Stomach (tissue), 9 donors: ENCODE data around the gene JPH2. TPM values are rescaled to one million over a fixed set of nuclear protein-coding genes. Genes with fewer than 3 reads are reported as not detected.

ENCODE experiments used
- DNase-seq, 2 donors: peaks; one replicate each; pipeline versions ENCODE4 v3.0.0 to v3.0.0-alpha.2; 2013 to 2019
- H3K27ac ChIP-seq, 5 donors: fragments of 200-600 bp in 4 of 5; sonication (generic) in 4 of 5; one replicate each; pipeline ENCODE4 v1.5.1; 2013 to 2019; ENCODE audit warnings: mild to moderate bottlenecking in 1 of 5, moderate library complexity in 1 of 5
- H3K27me3 ChIP-seq, 3 donors: fragments of 200-600 bp; sonication (generic); one replicate each; pipeline ENCODE4 v1.5.1; 2017 to 2019; ENCODE audit warnings: mixed run types in 1 of 3
- H3K36me3 ChIP-seq, 4 donors: fragments of 200-600 bp; sonication (generic); 1 replicate in 3 of 4; 2 replicates in 1 of 4; pipeline ENCODE4 v1.5.1; 2016 to 2019
- H3K4me1 ChIP-seq, 4 donors: fragments of 200-600 bp; sonication (generic); one replicate each; pipeline ENCODE4 v1.5.1; 2016 to 2019
- H3K4me3 ChIP-seq, 4 donors: fragments of 200-600 bp; sonication (generic) in 3 of 4; one replicate each; pipeline ENCODE4 v1.5.1; 2016 to 2019; ENCODE audit warnings: mild to moderate bottlenecking in 1 of 4
- H3K9me3 ChIP-seq, 4 donors: fragments of 200-600 bp; sonication (generic); one replicate each; pipeline ENCODE4 v1.5.1; 2016 to 2019
- CTCF ChIP-seq, 7 experiments: fragments of 450-650 bp in 4 of 7; fragments of 200-600 bp in 3 of 7; sonication (generic) in 3 of 7; IDR thresholded peaks; one replicate each; pipeline ENCODE4 v1.5.1; 2016 to 2019; ENCODE audit warnings: antibody characterized with exemption in 7 of 7, control low read depth in 2 of 7, mild to moderate bottlenecking in 1 of 7
- EP300 ChIP-seq: sonication (generic); formaldehyde crosslinking; IDR thresholded peaks from one replicate; pipeline ENCODE4 v1.6.1; 2017; ENCODE audit warnings: antibody characterized with exemption
- POLR2A ChIP-seq, 4 donors: fragments of 450-650 bp; IDR thresholded peaks; one replicate each; pipeline ENCODE4 v1.6.1; 2016; ENCODE audit warnings: antibody characterized with exemption in 4 of 4, control low read depth in 2 of 4, mild to moderate bottlenecking in 1 of 4, moderate library complexity in 1 of 4
- POLR2AphosphoS5 ChIP-seq, 3 donors: sonication (generic); formaldehyde crosslinking; IDR thresholded peaks; one replicate each; pipeline ENCODE4 v1.6.1; 2016; ENCODE audit warnings: antibody characterized with exemption in 3 of 3
- WGBS, 5 donors: extraction: QIAGEN DNeasy Blood & Tissue Kit in 3 of 5; methylation state at CpG; one replicate each; pipeline versions ENCODE4 v1.1.5 to v1.1.7; 2013 to 2018; 5-methylcytosine and 5-hydroxymethylcytosine counted together
- intact Hi-C: fragments of 100-400 bp; cut with DNase I; formaldehyde crosslinking; loops from one replicate; pipeline ENCODE4 v1.15.1; 2023; ENCODE audit warnings: low total_unique reads
- polyA plus RNA-seq, 3 donors: library from polyadenylated mRNA; stranded (reverse); fragments of 200-250 nt; gene quantifications; one replicate each; pipeline ENCODE4 v1.2.3, GENCODE V29; 2013
- total RNA-seq, 5 donors: library from RNA; depleted of rRNA; stranded (reverse); fragments of >200 nt; gene quantifications; one replicate each; pipeline versions ENCODE4 v1.1.0 to v1.2.3, GENCODE V29; 2014 to 2016
- donor health status: healthy with polysubstance abuse.
- donor health status: Bipolar disorder and iron deficiency.
- donor health status: healthy.

Gene JPH2
- total and polyA plus RNA-seq, 8 donors: 0.15 to 51.9 (median 10.9) TPM

GRCh38 chr20:44187772-44188709 is 1.1 kb upstream of the JPH2 start:
- DNase-seq: peak in 1 of 2 donors; percentile 41
- Histone ChIP-seq H3K4me3 (peak overlapping the region; percentile 20 to 51 (median 46)), H3K9me3 (no peaks in the 10 kb centered on the region), H3K27me3 (peaks cover 0 to 20% (median 14%) of the 10 kb centered on the region in 3 donors), H3K36me3 (no peaks in the 10 kb centered on the region), H3K27ac (peak overlapping the region; percentile 35 to 91 (median 80)), H3K4me1 (peaks cover 6 to 38% (median 24%) of the 10 kb centered on the region in 4 donors)
- 33 to 67% (median 56%) methylated on average over 8 of the region's 8 CpGs for WGBS, 5 donors
- TF ChIP-seq EP300 (no peak), POLR2A (IDR thresholded peaks at IDR 0.05) (no peak), CTCF (IDR thresholded peaks at IDR 0.05) (no peak), POLR2AphosphoS5 (IDR thresholded peaks at IDR 0.05) (no peak)
- intact Hi-C loops: no loop called here

GRCh38 chr20:44186674-44187053 is 324 bp downstream of the JPH2 start:
- Histone ChIP-seq H3K4me1 (peaks cover 6 to 44% (median 26%) of the 10 kb centered on the region in 4 donors), H3K9me3 (no peaks in the 10 kb centered on the region), H3K27me3 (peaks cover 0 to 20% (median 14%) of the 10 kb centered on the region in 3 donors), H3K27ac (peak overlapping the region in 4 of 5 donors; percentile 78 to 91 (median 80)), H3K36me3 (no peaks in the 10 kb centered on the region), H3K4me3 (peak overlapping the region; percentile 44 to 55 (median 50))
- intact Hi-C loops: no loop called here
- WGBS, 5 donors: 14 to 30% (median 21%) methylated on average over 8 to 14 of the region's 14 CpGs
- no peak for DNase-seq
- no peak for TF ChIP-seq POLR2AphosphoS5 (IDR thresholded peaks at IDR 0.05)
- no peak for TF ChIP-seq POLR2A (IDR thresholded peaks at IDR 0.05)
- TF ChIP-seq CTCF (IDR thresholded peaks at IDR 0.05): no peak
- no peak for TF ChIP-seq EP300

GRCh38 chr20:44186201-44186600 is 787 bp downstream of the JPH2 start:
- H3K4me3 ChIP-seq: peak overlapping the region; percentile 44 to 55 (median 50)
- H3K9me3 ChIP-seq: no peaks in the 10 kb centered on the region
- H3K4me1 ChIP-seq: peaks cover 6 to 47% (median 27%) of the 10 kb centered on the region in 4 donors
- no peak for DNase-seq
- no peaks in the 10 kb centered on the region for H3K36me3 ChIP-seq
- 79 to 88% (median 85%) methylated on average over 13 to 14 of the region's 14 CpGs for WGBS, 5 donors
- H3K27me3 ChIP-seq: peaks cover 0 to 20% (median 14%) of the 10 kb centered on the region in 3 donors
- TF ChIP-seq POLR2A (IDR thresholded peaks at IDR 0.05) (no peak), POLR2AphosphoS5 (IDR thresholded peaks at IDR 0.05) (no peak), EP300 (no peak), CTCF (IDR thresholded peaks at IDR 0.05) (no peak)
- H3K27ac ChIP-seq: peak overlapping the region in 4 of 5 donors; percentile 78 to 91 (median 80)
- intact Hi-C loops: no loop called here

GRCh38 chr20:44185574-44185973 is 1.4 kb downstream of the JPH2 start:
- no peaks in the 10 kb centered on the region for H3K9me3 ChIP-seq
- 77 to 95% (median 92%) methylated on average over 4 of the region's 4 CpGs for WGBS, 5 donors
- H3K27me3 ChIP-seq: peaks cover 0 to 25% (median 14%) of the 10 kb centered on the region in 3 donors
- H3K27ac ChIP-seq: peak overlapping the region in 3 of 5 donors; percentile 80 to 91 (median 80)
- peaks cover 6 to 47% (median 27%) of the 10 kb centered on the region in 4 donors for H3K4me1 ChIP-seq
- no peaks in the 10 kb centered on the region for H3K36me3 ChIP-seq
- TF ChIP-seq POLR2AphosphoS5 (IDR thresholded peaks at IDR 0.05): no peak
- no peak for TF ChIP-seq CTCF (IDR thresholded peaks at IDR 0.05)
- no peak for TF ChIP-seq EP300
- TF ChIP-seq POLR2A (IDR thresholded peaks at IDR 0.05): no peak
- H3K4me3 ChIP-seq: peak overlapping the region; percentile 44 to 55 (median 50)
- DNase-seq: no peak
- intact Hi-C loops: no loop called here
